Jurkat, Clone E6-1 (cell line): Measurements from ENCODE around the gene UBE2D3.
A peak's percentile ranks its signal among the peaks of the same experiment; 100 is the strongest.

Experiments
- DNase-seq: peaks from one replicate; pipeline ENCODE4 v3.0.0-alpha.2; 2011; ENCODE audit warnings: low read depth, low spot score
- H3K4me3 ChIP-seq: 2 replicates; pipeline ENCODE4 v1.5.1; 2011; ENCODE audit warnings: mild to moderate bottlenecking, low read length, control low read depth, moderate library complexity

Gene UBE2D3

GRCh38 chr4:102761296-102761701 is 66.1 kb downstream of the UBE2D3 start:
- no peak for DNase-seq
- H3K4me3 ChIP-seq, result peak overlapping the region; percentile 79

DNA sequence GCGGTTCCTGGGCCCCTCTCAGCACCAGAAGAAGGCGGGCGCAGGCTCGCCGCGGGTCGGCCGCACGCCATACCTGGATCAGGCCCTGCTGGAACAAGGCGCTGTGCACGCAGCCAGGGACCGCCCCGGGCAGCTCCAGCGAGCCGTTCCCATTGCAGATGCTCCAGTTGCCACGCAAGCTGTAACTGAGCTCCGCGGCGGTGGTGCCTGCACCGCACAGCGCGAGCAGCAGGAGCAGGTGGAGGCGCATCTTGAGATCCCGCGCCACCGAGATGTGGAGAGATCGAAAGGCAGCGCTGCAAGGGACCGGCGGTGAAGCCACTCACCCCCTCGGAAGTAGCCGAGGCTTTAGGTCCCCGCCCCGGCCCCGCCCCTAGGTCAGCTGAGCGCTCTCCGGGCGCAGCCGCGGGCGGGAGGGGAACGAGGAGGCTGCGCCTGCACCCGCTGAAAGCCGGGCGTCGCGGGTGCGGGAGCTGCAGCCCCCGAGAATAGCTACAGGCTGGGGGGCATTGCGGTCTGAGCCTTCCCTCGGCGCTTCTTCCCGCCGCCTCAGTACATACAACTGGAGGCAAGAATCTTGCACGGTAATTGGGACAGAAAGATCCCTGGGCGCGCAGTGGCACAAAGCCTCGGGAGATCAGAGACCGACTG is 66.6 kb downstream of the UBE2D3 start, which contains the start of gene MANBA:
Gene MANBA, minus strand, starts transcription at position 324 of the 651 bp plus-strand sequence. Its CDS starts 74 bp downstream, at position 250.
- peak; percentile 63 for DNase-seq
- H3K4me3 ChIP-seq, result peak within 1 kb of the TSS; percentile 79

DNA sequence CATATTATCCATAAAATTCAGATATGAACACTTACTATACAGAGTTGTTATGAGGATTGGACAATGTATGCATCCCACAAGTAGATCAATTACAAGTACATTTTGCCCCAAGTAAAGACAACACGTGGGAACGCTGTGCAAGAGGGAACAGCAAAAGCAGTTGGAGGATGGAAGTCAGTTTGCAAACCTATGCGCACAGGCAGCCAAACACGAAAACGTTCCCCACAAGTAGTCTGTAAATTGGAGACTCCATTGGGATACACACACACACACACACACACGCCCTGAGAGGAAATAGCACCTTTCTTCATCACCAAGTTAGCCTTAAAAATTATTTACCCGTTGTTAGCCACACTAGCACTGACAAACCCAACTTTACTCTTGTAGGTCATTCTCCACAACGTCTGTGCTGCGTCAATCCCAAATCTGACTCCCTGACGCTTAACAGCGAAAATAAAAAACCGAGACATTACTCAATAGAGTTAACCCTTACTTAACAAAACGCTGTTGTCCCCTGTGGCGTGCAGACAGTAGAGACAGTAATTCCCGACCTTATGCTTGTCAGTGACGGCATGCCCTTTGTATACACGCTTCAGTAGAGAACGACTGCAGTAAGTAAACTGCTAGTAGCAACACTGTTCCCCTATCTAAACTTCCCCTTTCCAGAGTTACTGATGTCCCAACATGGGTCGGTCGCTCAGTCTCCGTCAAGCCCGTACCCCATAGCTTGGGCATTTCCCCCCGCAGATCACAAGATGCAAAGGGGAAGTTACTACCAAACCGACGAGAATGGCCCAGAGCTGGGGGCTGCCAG is 67.3 kb downstream of the UBE2D3 start:
- peak; percentile 21 for DNase-seq

DNA sequence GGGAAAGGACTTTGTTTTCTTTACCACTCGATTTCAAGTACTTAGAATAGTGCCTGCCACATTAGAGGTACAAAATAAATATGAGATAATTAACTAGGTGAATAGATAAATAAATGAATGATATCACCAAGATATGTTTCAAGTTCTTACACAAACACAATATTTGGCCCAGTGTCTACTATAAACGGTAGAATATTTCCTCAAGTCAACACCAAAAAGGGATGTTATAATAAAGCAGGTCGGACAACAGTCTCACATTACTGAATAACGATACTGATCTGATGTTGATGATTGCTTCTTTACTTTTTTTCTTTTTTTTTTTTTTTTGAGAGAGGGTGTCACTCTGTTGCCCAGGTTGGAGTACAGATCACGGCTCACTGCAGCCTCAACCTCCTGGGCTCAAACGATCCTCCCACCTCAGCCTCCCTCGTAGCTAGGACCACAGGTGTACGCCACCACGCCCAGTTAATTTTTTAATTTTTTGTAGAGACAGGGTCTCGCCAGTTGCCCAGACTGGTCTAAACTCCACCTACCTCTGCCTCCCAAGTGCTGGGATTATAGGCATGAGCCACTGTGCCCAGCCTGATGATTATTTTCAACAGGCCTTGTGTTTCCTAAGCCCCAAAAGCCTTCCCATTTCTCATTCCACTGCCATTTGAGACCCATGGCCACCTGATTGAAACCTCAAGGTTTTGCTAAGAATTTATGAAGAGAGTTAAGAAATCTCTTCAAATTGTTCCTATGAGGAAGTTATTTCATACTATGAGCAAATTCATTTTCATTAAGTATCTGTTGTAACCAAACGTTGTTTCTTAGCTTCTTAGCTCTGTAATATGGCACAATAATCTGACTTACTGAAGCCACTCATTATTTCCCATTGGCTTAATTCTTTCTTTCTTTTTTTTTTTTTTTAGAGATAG is 68.8 kb downstream of the UBE2D3 start:
- no peak overlapping the region for H3K4me3 ChIP-seq
- DNase-seq, result no peak

More for the DNA sequence above, 67.3 kb downstream of the UBE2D3 start:
- H3K4me3 ChIP-seq, result peak overlapping the region; percentile 79

DNA sequence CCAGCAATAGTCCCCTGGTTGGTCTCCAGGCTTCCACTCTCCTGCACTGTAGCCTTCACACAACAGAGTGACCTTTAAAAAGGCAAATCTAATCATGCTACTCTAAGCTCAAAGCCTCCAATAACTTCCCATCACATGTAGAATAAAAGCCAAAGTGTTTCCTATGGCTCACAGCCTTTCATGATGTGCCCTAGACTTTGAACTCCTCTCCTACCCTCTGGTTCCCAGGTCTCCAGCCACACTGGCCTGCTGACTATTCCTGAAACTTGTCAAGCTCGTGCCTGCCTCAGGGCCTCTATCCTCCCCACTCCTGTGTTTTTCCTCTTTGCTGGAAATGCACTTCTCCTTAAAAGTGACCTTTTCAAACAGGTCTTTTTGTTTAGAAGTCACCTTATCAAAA is 69.7 kb downstream of the UBE2D3 start:
- DNase-seq, result no peak

DNA sequence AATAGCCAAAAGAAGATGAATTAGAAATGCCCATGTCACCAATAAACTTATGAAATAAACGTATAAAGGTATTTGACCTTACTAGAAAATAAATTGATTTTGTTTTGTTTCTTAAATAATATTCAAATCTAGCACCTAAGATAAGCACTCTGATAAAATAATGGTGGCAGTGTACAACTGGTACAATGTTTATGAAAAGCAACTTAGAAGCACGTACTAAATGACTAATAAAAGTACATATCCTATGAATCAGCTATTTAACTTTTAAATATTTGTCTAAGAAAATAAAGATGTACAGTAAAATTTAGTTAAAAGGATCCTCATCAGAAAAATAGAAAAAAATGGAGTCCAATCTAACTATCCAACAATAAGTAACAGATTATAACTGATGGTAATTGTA is 73.3 kb downstream of the UBE2D3 start:
- H3K4me3 ChIP-seq, result no peak overlapping the region
- DNase-seq, result no peak

More for the DNA sequence above, 69.7 kb downstream of the UBE2D3 start:
- no peak overlapping the region for H3K4me3 ChIP-seq

DNA sequence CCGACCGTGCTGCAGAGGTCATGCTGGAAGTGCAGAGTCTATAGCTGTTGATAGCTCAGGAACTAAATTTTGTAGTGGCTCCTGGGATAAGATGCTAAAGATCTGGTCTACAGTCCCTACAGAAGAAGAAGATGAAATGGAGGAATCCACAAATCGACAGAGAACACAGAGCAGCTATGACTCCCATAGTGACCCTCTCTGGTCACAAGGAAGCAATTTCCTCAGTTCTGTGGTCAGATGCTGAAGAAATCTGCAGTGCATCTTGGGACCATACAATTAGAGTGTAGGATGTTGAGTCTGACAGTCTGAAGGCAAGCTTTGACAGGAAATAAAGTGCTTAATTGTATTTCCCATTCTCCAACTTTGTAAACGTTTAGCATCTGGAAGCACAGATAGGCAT is 75.4 kb downstream of the UBE2D3 start:
- H3K4me3 ChIP-seq, result no peak overlapping the region
- no peak for DNase-seq
